ENCODE data around the gene EWSR1.

Gene EWSR1

DNA sequence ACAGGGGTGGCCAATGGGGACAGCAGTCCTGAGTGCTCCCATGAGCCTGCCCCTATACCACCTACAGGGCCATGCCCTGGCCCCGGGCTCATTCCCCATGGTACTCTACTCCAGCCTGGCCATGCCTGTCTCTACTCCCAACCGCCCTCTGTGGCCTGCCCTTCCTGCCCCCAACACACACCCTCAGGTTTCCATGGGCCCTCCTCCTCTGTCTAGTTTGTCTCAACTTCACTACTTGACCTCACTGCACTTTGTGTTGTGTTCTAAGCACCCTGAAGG is 73.7 kb downstream of the EWSR1 start:
- TF ChIP-seq, protein P1, sequence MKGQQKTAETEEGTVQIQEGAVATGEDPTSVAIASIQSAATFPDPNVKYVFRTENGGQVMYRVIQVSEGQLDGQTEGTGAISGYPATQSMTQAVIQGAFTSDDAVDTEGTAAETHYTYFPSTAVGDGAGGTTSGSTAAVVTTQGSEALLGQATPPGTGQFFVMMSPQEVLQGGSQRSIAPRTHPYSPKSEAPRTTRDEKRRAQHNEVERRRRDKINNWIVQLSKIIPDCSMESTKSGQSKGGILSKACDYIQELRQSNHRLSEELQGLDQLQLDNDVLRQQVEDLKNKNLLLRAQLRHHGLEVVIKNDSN (IDR thresholded peaks at IDR 0.05), result no peak
- TF ChIP-seq EP300 (IDR thresholded peaks at IDR 0.05; ENCODE audit: borderline replicate concordance) (no peak), CEBPB (IDR thresholded peaks at IDR 0.05) (no peak)

DNA sequence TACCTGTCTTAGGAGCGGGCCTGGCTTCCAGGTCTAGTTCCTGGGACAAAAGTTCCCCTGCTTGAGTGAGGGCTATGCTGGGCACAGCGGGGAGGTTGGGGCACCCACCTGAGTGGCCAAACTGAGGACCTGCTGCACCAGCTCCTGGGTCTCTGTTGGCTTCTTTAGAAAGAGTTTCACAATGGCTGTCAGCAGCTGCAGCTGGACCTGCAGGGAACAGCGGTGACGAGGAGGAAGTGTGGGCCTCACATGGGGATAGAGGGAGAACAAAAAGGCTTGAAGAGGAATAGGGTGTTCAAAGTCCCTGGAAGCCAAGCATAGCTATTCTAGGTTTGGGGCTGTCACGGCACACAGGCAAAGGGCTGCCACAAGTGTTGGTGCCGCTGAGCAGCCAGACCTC is 74.1 kb downstream of the EWSR1 start:
- TF ChIP-seq, protein P2, sequence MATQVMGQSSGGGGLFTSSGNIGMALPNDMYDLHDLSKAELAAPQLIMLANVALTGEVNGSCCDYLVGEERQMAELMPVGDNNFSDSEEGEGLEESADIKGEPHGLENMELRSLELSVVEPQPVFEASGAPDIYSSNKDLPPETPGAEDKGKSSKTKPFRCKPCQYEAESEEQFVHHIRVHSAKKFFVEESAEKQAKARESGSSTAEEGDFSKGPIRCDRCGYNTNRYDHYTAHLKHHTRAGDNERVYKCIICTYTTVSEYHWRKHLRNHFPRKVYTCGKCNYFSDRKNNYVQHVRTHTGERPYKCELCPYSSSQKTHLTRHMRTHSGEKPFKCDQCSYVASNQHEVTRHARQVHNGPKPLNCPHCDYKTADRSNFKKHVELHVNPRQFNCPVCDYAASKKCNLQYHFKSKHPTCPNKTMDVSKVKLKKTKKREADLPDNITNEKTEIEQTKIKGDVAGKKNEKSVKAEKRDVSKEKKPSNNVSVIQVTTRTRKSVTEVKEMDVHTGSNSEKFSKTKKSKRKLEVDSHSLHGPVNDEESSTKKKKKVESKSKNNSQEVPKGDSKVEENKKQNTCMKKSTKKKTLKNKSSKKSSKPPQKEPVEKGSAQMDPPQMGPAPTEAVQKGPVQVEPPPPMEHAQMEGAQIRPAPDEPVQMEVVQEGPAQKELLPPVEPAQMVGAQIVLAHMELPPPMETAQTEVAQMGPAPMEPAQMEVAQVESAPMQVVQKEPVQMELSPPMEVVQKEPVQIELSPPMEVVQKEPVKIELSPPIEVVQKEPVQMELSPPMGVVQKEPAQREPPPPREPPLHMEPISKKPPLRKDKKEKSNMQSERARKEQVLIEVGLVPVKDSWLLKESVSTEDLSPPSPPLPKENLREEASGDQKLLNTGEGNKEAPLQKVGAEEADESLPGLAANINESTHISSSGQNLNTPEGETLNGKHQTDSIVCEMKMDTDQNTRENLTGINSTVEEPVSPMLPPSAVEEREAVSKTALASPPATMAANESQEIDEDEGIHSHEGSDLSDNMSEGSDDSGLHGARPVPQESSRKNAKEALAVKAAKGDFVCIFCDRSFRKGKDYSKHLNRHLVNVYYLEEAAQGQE (IDR thresholded peaks at IDR 0.05; ENCODE audit: low read depth), result no peak
- TF ChIP-seq EGR1 (IDR thresholded peaks at IDR 0.05) (no peak), TEAD4 (IDR thresholded peaks at IDR 0.05) (no peak), FOXM1 (IDR thresholded peaks at IDR 0.05; ENCODE audit: borderline replicate concordance, low read depth) (no peak), CREB1 (IDR thresholded peaks at IDR 0.05; ENCODE audit: low read depth) (no peak), ZBTB7A (IDR thresholded peaks at IDR 0.05; ENCODE audit: low read depth) (no peak), EP300 (IDR thresholded peaks at IDR 0.05; ENCODE audit: borderline replicate concordance) (no peak), NFIC (IDR thresholded peaks at IDR 0.05) (no peak), CEBPB (IDR thresholded peaks at IDR 0.05) (no peak), RAD21 (IDR thresholded peaks at IDR 0.05; ENCODE audit: low read depth) (no peak), TAF1 (IDR thresholded peaks at IDR 0.05; ENCODE audit: low read depth) (no peak), TCF12 (IDR thresholded peaks at IDR 0.05; ENCODE audit: low read depth) (no peak), YY1 (IDR thresholded peaks at IDR 0.05; ENCODE audit: low read depth) (no peak)
- TF ChIP-seq, protein P3, sequence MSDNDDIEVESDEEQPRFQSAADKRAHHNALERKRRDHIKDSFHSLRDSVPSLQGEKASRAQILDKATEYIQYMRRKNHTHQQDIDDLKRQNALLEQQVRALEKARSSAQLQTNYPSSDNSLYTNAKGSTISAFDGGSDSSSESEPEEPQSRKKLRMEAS (IDR thresholded peaks at IDR 0.05), result no peak
- TF ChIP-seq, protein P1 (IDR thresholded peaks at IDR 0.05), result no peak

DNA sequence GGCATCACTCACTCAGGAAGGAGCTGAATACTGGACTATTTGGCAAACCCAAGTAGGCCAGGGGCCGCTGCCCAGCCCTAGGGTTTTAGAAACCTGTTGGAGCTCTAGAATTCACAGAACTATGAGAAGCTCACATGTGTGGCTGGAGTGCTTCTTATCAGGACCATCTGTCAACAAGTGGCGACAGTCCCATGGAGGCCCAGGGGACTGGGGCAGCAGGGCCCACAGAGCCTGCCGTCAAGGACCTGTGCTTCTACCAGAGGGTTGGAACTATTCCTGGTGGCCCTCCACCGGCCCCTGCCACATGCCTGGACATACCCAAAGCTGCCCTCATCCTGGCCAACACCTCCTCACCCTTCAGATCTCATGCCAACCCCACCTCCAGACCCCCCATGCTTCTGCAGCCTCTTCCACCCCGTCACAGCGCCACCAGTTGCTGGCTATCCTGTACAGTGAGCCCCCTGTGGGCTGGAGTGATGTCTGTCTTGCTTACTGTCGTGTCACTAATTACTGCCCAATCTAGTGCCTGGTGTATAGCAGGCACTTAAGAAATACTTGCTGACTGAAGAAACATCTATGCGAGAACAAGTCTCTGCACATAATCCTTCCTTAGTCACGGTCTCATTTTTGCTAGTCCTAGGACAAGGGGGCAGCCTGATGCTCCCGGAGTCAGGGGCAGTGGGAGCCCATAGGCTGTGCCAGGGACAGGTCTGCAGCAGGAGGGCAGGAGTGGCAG is 74.7 kb downstream of the EWSR1 start:
- TF ChIP-seq, protein P3 (IDR thresholded peaks at IDR 0.05), result no peak
- TF ChIP-seq EGR1 (IDR thresholded peaks at IDR 0.05) (no peak), TAF1 (IDR thresholded peaks at IDR 0.05; ENCODE audit: low read depth) (no peak)

DNA sequence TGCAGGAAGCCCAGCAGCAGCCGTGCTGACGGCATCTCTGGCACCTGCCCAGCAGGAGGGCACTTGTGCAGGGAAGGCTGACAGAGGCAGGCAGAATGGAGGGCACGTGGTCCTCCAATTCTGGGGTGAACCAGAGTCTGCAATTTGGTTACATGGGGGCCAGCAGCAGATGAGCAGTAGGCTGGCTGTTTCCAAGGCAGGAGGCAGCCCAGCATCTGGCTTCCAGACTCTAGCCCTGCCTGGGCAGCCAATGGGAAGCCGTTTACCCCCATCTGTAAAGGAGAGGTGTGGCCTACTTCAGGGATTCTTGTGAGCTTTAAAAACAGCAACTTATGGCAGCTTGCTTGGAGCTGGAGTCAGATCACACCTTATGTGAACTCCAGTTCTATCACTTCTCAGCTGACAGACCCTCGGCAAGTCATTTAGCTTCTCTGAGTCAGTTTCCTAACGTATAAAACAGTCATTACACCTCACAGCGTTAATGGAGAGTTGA is 75.3 kb downstream of the EWSR1 start:
- TF ChIP-seq TCF12 (IDR thresholded peaks at IDR 0.05; ENCODE audit: low read depth) (no peak), NFIC (IDR thresholded peaks at IDR 0.05) (peak; percentile 30; the same call in 1 of the 2 replicates), RAD21 (IDR thresholded peaks at IDR 0.05; ENCODE audit: low read depth) (no peak), CEBPB (IDR thresholded peaks at IDR 0.05) (no peak), CREB1 (IDR thresholded peaks at IDR 0.05; ENCODE audit: low read depth) (no peak)
- TF ChIP-seq, protein P3 (IDR thresholded peaks at IDR 0.05), result peak; percentile 61
- TF ChIP-seq, protein P1 (IDR thresholded peaks at IDR 0.05), result peak; percentile 70

DNA sequence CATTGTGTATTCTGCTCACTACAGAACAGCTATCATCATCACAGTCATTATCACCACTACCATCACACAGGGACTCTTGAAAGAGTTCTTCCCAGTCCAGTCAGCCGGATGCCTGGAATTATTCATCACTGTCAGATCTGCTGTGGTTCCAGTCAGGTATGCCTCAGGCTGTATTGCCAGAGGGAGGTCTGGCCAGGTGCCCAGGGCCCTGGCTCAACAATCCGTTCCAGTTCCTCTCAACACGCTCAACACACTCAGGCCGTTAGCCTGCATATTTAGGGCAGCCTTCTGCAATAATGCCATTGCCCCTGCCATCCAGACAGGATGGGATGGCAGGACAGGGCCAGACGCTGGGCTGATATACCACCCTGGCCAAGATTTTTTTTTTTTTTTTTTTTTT is 76.1 kb downstream of the EWSR1 start:
- TF ChIP-seq TCF12 (IDR thresholded peaks at IDR 0.05; ENCODE audit: low read depth) (peak; percentile 89), TEAD4 (IDR thresholded peaks at IDR 0.05) (peak; percentile 87), FOXM1 (IDR thresholded peaks at IDR 0.05; ENCODE audit: borderline replicate concordance, low read depth) (peak; percentile 26; the same call in 1 of the 2 replicates), YY1 (IDR thresholded peaks at IDR 0.05; ENCODE audit: low read depth) (no peak; the same call in 1 of the 2 replicates), ZBTB7A (IDR thresholded peaks at IDR 0.05; ENCODE audit: low read depth) (no peak), TAF1 (IDR thresholded peaks at IDR 0.05; ENCODE audit: low read depth) (no peak), NFIC (IDR thresholded peaks at IDR 0.05) (peak; percentile 98), RAD21 (IDR thresholded peaks at IDR 0.05; ENCODE audit: low read depth) (peak; percentile 26; the same call in 1 of the 2 replicates), EP300 (IDR thresholded peaks at IDR 0.05; ENCODE audit: borderline replicate concordance) (peak; percentile 79), CEBPB (IDR thresholded peaks at IDR 0.05) (peak; percentile 62; the same call in 1 of the 2 replicates)
- TF ChIP-seq, protein P1 (IDR thresholded peaks at IDR 0.05), result no peak

DNA sequence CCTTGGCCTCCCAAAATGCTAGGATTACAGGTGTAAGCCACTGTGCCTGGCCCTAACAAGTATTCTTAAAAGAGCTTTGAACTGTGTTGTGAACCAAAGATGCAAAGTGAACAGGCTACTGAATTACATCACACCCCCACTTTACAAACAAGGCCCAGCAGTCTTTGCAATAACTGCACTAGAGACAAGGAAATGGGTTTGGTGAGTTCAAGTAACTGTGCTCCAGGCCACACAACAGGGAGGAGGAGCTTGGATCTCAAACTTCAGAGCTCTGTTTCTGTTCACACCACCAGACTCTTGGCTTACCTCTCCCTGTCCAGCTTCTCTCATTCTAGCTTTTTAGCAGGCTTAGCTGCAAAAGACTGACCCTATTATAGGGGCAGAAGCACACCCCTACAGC is 77.9 kb downstream of the EWSR1 start:
- TF ChIP-seq TCF12 (IDR thresholded peaks at IDR 0.05; ENCODE audit: low read depth), result no peak
- TF ChIP-seq EGR1 (IDR thresholded peaks at IDR 0.05), result no peak
- TF ChIP-seq, protein P1 (IDR thresholded peaks at IDR 0.05), result no peak
- TF ChIP-seq, protein P2 (IDR thresholded peaks at IDR 0.05; ENCODE audit: low read depth), result no peak
- TF ChIP-seq NFIC (IDR thresholded peaks at IDR 0.05), result no peak
- no peak for TF ChIP-seq FOXM1 (IDR thresholded peaks at IDR 0.05; ENCODE audit: borderline replicate concordance, low read depth)
- no peak for TF ChIP-seq CREB1 (IDR thresholded peaks at IDR 0.05; ENCODE audit: low read depth)
- TF ChIP-seq EP300 (IDR thresholded peaks at IDR 0.05; ENCODE audit: borderline replicate concordance), result no peak
- no peak for TF ChIP-seq CEBPB (IDR thresholded peaks at IDR 0.05)
- no peak for TF ChIP-seq YY1 (IDR thresholded peaks at IDR 0.05; ENCODE audit: low read depth)
- no peak for TF ChIP-seq TEAD4 (IDR thresholded peaks at IDR 0.05)
- TF ChIP-seq, protein P3 (IDR thresholded peaks at IDR 0.05), result no peak
- no peak for TF ChIP-seq ZBTB7A (IDR thresholded peaks at IDR 0.05; ENCODE audit: low read depth)
